ENCODE data around the gene COL1A2.

Gene COL1A2

DNA sequence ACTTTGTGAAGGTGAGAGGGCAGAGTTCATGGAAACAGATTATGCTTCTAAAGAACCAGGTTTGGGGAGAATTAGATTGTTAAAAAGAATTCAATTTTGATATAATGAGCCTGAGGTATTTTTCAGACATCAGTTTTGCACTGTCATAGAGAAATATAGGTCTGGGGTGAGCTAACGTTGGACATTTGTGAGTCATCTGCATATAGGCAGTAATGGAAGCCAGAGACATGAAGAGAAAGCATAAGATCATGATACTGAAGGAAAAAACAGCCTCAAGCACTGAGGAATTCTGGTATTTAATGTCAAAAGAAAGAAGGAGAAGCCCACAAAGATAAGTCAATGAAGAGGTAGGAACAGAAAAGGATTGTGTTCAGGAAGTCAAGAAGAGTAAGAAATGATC is 32.4 kb upstream of the COL1A2 start:
- Histone ChIP-seq H3K36me3 (ENCODE audit: control insufficient read depth, insufficient read depth, low read length) (no peaks in the 10 kb centered on the region), H3K4me1 (ENCODE audit: control insufficient read depth, insufficient read depth, low read length) (no peaks in the 10 kb centered on the region), H3K27me3 (ENCODE audit: control insufficient read depth, insufficient read depth, low read length, poor library complexity, severe bottlenecking) (no peaks in the 10 kb centered on the region), H3K4me3 (ENCODE audit: insufficient read depth, low read depth, low read length) (no peak overlapping the region), H3K27ac (ENCODE audit: insufficient read depth, low read depth, low read length, poor library complexity, severe bottlenecking) (no peak overlapping the region), H3K9me3 (ENCODE audit: control insufficient read depth, low read length) (no peaks in the 10 kb centered on the region)
- 90 to 93% methylated on average over 1 of the region's 1 CpG for WGBS, 2 experiments

DNA sequence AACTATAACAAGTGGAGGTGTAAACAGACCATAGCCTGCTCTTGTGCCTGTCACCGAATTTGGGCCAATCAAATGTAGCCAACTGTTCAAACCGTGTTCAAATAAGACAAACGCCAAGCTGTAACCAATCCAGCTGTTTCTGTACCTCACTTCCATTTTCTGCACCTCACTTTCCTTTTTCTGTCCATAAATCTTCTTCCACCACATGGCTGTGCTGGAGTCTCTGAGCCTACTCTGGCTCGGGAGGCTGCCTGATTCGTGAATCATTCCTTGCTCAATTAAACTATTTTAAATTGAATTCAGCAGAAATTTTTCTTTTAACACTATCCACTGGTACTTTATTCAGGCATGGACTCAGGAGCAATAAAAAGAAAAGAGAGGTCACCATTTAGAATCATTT is 29.9 kb upstream of the COL1A2 start:
- Histone ChIP-seq H3K4me1 (ENCODE audit: control insufficient read depth, insufficient read depth, low read length) (peaks cover 4% of the 10 kb centered on the region), H3K27me3 (ENCODE audit: control insufficient read depth, insufficient read depth, low read length, poor library complexity, severe bottlenecking) (no peaks in the 10 kb centered on the region), H3K36me3 (ENCODE audit: control insufficient read depth, insufficient read depth, low read length) (no peaks in the 10 kb centered on the region), H3K9me3 (ENCODE audit: control insufficient read depth, low read length) (no peaks in the 10 kb centered on the region), H3K4me3 (ENCODE audit: insufficient read depth, low read depth, low read length) (no peak overlapping the region), H3K27ac (ENCODE audit: insufficient read depth, low read depth, low read length, poor library complexity, severe bottlenecking) (no peak overlapping the region)
- 91 to 94% methylated on average over 5 of the region's 5 CpGs for WGBS, 2 experiments

DNA sequence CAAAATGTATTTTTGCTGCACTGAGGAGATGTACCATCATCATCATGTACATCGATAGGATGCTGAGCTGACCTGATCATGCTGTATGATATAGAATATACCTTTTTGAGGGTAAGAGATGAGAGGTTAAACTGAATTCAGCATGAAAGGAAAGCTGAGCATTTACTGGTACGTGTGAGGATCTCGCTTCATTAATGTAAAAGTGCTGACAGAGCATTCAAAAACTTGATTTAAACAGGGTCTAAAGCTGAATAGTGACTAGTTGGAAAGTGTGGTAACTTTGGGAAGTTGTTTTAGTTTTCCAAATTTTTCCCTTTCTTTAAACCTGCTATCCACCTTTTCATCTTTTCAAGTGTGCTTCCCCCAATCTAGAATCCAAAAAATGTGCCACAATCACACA is 28.5 kb upstream of the COL1A2 start:
- WGBS, 2 experiments: 97 to 98% methylated on average over 3 of the region's 3 CpGs

DNA sequence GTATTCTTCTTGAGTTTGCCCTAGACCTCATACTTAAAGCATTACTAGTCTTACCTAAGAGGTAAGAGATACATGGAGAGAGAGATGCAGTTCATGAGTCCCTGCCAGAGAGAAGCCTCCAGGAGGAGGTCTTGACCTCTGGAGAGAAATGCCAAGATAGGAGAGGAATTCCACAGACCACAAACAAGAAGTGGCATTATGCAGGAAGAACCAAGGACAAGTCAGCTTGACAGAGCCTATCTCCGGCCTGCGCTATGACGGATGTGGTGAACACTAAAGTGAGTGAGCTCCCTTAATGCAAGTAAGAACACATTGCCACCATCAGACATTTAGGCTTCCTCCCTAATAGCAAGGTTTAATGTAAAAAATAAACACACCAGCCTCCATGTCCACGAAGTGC is 27.9 kb upstream of the COL1A2 start:
- H3K9me3 ChIP-seq (ENCODE audit: control insufficient read depth, low read length): no peaks in the 10 kb centered on the region
- no peak overlapping the region for H3K4me3 ChIP-seq (ENCODE audit: insufficient read depth, low read depth, low read length)
- no peaks in the 10 kb centered on the region for H3K36me3 ChIP-seq (ENCODE audit: control insufficient read depth, insufficient read depth, low read length)
- no peaks in the 10 kb centered on the region for H3K27me3 ChIP-seq (ENCODE audit: control insufficient read depth, insufficient read depth, low read length, poor library complexity, severe bottlenecking)
- peaks cover 4% of the 10 kb centered on the region for H3K4me1 ChIP-seq (ENCODE audit: control insufficient read depth, insufficient read depth, low read length)
- H3K27ac ChIP-seq (ENCODE audit: insufficient read depth, low read depth, low read length, poor library complexity, severe bottlenecking): no peak overlapping the region
- WGBS, 2 experiments: 96 to 98% methylated on average over 3 to 4 of the region's 4 CpGs

More for the DNA sequence above, 28.5 kb upstream of the COL1A2 start:
- H3K4me3 ChIP-seq (ENCODE audit: insufficient read depth, low read depth, low read length): no peak overlapping the region
- peaks cover 4% of the 10 kb centered on the region for H3K4me1 ChIP-seq (ENCODE audit: control insufficient read depth, insufficient read depth, low read length)
- no peak overlapping the region for H3K27ac ChIP-seq (ENCODE audit: insufficient read depth, low read depth, low read length, poor library complexity, severe bottlenecking)
- no peaks in the 10 kb centered on the region for H3K9me3 ChIP-seq (ENCODE audit: control insufficient read depth, low read length)
- H3K27me3 ChIP-seq (ENCODE audit: control insufficient read depth, insufficient read depth, low read length, poor library complexity, severe bottlenecking): no peaks in the 10 kb centered on the region
- no peaks in the 10 kb centered on the region for H3K36me3 ChIP-seq (ENCODE audit: control insufficient read depth, insufficient read depth, low read length)

DNA sequence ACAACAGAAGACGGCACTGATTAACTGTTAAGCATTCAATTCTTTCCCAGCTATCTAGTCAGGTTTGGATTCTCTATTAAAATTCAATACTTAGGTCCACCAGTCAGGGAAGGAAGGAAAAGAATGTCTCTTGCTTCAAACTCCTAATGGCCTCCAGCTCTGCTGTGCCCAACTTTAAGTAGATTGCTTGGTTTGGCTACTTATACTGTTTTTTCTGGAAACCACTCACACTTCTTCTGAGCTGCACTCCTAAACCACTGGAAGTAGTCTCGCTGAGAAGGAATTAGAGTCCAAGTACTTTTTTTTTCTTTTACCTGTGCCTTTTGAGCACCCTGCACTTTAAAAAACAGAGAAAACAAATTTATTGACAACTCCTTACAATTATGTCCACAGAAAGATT is 26.7 kb upstream of the COL1A2 start:
- Histone ChIP-seq H3K27me3 (ENCODE audit: control insufficient read depth, insufficient read depth, low read length, poor library complexity, severe bottlenecking) (no peaks in the 10 kb centered on the region), H3K27ac (ENCODE audit: insufficient read depth, low read depth, low read length, poor library complexity, severe bottlenecking) (no peak overlapping the region), H3K4me1 (ENCODE audit: control insufficient read depth, insufficient read depth, low read length) (peaks cover 4% of the 10 kb centered on the region), H3K9me3 (ENCODE audit: control insufficient read depth, low read length) (no peaks in the 10 kb centered on the region), H3K4me3 (ENCODE audit: insufficient read depth, low read depth, low read length) (no peak overlapping the region), H3K36me3 (ENCODE audit: control insufficient read depth, insufficient read depth, low read length) (no peaks in the 10 kb centered on the region)
- WGBS, 2 experiments: 93 to 97% methylated on average over 2 of the region's 2 CpGs

DNA sequence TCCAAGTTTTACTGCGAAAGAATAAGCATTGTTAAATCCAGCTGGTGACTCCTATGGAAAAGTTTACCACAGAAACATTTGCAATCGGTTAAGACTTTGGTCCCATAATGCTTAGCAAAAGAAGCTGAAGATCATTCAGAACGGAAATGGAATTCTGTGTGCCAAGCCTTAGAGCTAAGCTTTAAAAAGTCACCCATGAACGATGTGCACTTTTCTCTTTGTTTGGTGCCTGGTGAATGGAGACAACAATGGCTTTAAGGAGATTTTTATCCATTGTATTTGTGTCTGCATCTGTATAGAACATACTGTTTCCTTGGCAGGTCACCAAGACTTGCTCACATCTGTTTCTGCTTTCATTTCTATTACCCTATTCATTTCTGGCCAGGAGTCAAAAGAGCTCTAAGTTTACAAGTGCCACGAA is 26.3 kb upstream of the COL1A2 start:
- WGBS, 2 experiments: 83 to 86% methylated on average over 4 to 5 of the region's 5 CpGs
- Histone ChIP-seq H3K4me3 (ENCODE audit: insufficient read depth, low read depth, low read length) (no peak overlapping the region), H3K36me3 (ENCODE audit: control insufficient read depth, insufficient read depth, low read length) (no peaks in the 10 kb centered on the region), H3K9me3 (ENCODE audit: control insufficient read depth, low read length) (no peaks in the 10 kb centered on the region), H3K27me3 (ENCODE audit: control insufficient read depth, insufficient read depth, low read length, poor library complexity, severe bottlenecking) (no peaks in the 10 kb centered on the region), H3K4me1 (ENCODE audit: control insufficient read depth, insufficient read depth, low read length) (peaks cover 4% of the 10 kb centered on the region), H3K27ac (ENCODE audit: insufficient read depth, low read depth, low read length, poor library complexity, severe bottlenecking) (no peak overlapping the region)

DNA sequence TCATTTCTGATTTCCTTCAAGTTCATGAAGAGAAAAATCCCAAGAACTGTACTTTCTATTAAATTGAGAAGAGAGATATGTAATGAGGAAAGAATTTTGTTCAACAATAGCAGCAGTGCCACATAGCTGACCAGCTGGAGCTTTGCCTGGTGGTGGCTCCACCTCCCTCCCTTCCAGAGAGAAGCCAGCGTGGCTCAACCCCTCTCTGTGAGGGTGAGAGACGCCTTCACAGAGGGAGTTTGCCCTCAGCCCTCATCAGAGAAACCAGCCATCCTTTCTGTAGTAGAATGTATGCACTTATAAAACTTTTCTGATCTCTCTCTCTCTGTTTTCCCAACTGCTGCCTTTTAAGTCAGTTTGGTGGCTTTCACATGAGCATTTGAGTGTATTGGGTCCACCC is 20.5 kb upstream of the COL1A2 start:
- Histone ChIP-seq H3K36me3 (ENCODE audit: control insufficient read depth, insufficient read depth, low read length) (no peaks in the 10 kb centered on the region), H3K4me1 (ENCODE audit: control insufficient read depth, insufficient read depth, low read length) (peaks cover 16% of the 10 kb centered on the region), H3K27ac (ENCODE audit: insufficient read depth, low read depth, low read length, poor library complexity, severe bottlenecking) (no peak overlapping the region), H3K27me3 (ENCODE audit: control insufficient read depth, insufficient read depth, low read length, poor library complexity, severe bottlenecking) (no peaks in the 10 kb centered on the region), H3K9me3 (ENCODE audit: control insufficient read depth, low read length) (no peaks in the 10 kb centered on the region), H3K4me3 (ENCODE audit: insufficient read depth, low read depth, low read length) (no peak overlapping the region)
- 0 to 5% methylated on average over 2 of the region's 2 CpGs for WGBS, 2 experiments

DNA sequence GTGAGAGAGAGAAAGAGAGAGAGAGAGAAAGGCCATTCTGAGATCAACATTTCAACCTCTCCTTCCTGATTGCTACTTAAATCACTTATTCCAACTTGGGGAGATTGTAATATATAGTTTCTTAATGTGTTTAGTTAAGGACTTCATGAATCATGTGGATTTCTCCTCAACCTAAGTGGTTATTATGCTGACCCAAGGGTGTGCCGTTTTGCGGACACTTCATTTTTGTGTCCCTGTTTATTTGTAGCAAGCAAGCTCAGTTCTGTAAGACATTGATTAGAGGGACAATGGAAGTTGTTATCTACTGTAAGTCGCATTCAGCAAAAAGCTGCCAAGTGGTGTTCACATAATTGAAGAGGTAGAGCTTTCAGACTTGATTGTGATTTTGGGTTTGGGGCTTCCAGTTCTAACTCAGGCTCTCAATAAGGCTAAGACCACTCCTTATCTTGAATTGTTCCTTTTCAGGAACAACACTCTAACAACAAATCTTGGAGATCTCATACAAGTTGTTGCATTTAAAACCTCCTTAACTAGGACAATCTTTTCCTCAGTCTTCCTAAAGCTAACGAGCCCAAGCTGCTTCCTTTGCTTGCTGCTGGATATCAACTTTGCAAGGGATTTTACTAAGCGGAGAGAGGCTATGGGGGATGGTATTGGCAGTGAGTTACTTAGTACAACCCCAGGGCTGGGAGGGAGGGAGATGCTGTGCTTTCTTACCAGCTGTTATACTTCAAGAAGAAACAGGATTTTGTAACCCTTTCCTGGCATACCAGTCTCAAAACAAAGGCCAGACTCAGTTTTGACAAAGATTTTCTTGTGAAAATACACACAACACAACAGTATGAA is 19.8 kb upstream of the COL1A2 start:
- H3K9me3 ChIP-seq (ENCODE audit: control insufficient read depth, low read length): no peaks in the 10 kb centered on the region
- 43 to 50% methylated on average over 5 of the region's 5 CpGs for WGBS, 2 experiments
- H3K27me3 ChIP-seq (ENCODE audit: control insufficient read depth, insufficient read depth, low read length, poor library complexity, severe bottlenecking): no peaks in the 10 kb centered on the region
- H3K27ac ChIP-seq (ENCODE audit: insufficient read depth, low read depth, low read length, poor library complexity, severe bottlenecking): peak overlapping the region; percentile 64
- no peak overlapping the region for H3K4me3 ChIP-seq (ENCODE audit: insufficient read depth, low read depth, low read length)
- no peaks in the 10 kb centered on the region for H3K36me3 ChIP-seq (ENCODE audit: control insufficient read depth, insufficient read depth, low read length)
- peaks cover 16% of the 10 kb centered on the region for H3K4me1 ChIP-seq (ENCODE audit: control insufficient read depth, insufficient read depth, low read length)

DNA sequence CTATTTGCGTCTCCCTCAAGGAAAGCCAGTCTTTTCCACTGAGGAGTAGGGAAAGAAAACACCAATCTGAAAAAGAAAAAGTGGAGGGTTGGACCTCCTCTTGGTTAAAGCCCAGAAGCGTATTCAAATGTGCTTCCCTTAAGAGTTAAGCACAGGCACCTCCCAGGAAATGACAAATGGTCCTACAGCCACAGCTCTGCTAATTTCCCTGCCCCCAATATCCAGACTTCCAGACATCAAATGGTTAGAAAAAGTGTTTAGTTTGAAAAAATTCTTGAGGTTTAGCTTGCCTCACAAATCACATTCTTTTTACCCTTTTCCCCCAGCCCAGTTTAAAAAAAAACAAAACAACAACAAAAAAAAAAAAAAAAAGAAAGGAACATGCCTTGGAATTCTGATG is 19.0 kb upstream of the COL1A2 start:
- no peaks in the 10 kb centered on the region for H3K27me3 ChIP-seq (ENCODE audit: control insufficient read depth, insufficient read depth, low read length, poor library complexity, severe bottlenecking)
- peaks cover 16% of the 10 kb centered on the region for H3K4me1 ChIP-seq (ENCODE audit: control insufficient read depth, insufficient read depth, low read length)
- H3K9me3 ChIP-seq (ENCODE audit: control insufficient read depth, low read length): no peaks in the 10 kb centered on the region
- H3K27ac ChIP-seq (ENCODE audit: insufficient read depth, low read depth, low read length, poor library complexity, severe bottlenecking): peak overlapping the region; percentile 64
- H3K36me3 ChIP-seq (ENCODE audit: control insufficient read depth, insufficient read depth, low read length): no peaks in the 10 kb centered on the region
- WGBS, 2 experiments: 24 to 42% methylated on average over 2 of the region's 2 CpGs
- no peak overlapping the region for H3K4me3 ChIP-seq (ENCODE audit: insufficient read depth, low read depth, low read length)

DNA sequence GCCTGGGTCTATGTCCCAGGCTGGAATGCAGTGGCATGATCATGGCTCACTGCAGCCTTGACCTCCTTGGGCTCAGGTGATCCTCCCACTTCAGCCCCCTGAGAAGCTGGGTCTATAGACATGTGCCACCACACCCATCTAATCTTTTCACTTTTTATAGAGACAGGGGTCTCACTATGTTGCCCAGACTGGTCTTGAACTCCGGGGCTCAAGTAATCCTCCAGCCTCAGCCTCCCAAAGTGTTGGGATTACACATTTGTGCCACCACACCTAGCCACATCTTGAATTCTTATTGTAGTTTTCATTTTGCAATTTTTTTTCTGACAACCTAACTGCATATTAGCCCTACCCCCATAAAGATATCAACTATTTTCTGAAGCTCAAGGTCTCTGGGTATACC is 18.4 kb upstream of the COL1A2 start:
- Histone ChIP-seq H3K27ac (ENCODE audit: insufficient read depth, low read depth, low read length, poor library complexity, severe bottlenecking) (no peak overlapping the region), H3K4me1 (ENCODE audit: control insufficient read depth, insufficient read depth, low read length) (peaks cover 16% of the 10 kb centered on the region), H3K4me3 (ENCODE audit: insufficient read depth, low read depth, low read length) (no peak overlapping the region), H3K36me3 (ENCODE audit: control insufficient read depth, insufficient read depth, low read length) (no peaks in the 10 kb centered on the region), H3K9me3 (ENCODE audit: control insufficient read depth, low read length) (no peaks in the 10 kb centered on the region), H3K27me3 (ENCODE audit: control insufficient read depth, insufficient read depth, low read length, poor library complexity, severe bottlenecking) (no peaks in the 10 kb centered on the region)
- WGBS, 2 experiments: 82 to 92% methylated on average over 1 of the region's 1 CpG

All from ectodermal cell (in vitro differentiated cells).